GM23338 (cell line): Measurements from ENCODE around the gene PCSK7. TPM values are rescaled to one million over a fixed set of nuclear protein-coding genes. Genes with fewer than 3 reads are reported as not detected.

Experiments used
- ATAC-seq: fragments of 200-7000 bp; cut with Tn5 transposase; 3 replicates; pipeline ENCODE4 v1.9.1; 2020
- DNase-seq: peaks from one replicate; pipeline ENCODE4 v3.0.0-alpha.2; 2015; ENCODE audit warnings: low spot score
- H2AFZ ChIP-seq: fragments of 200-600 bp; sonication (generic); 2 replicates; pipeline ENCODE4 v1.8.0; 2016; ENCODE audit warnings: antibody characterized with exemption, mild to moderate bottlenecking, moderate library complexity
- H3F3A ChIP-seq: fragments of 200-600 bp; sonication (generic); replicated peaks from 2 replicates; pipeline ENCODE4 v1.8.0; 2017; ENCODE audit warnings: antibody characterized with exemption, mixed run types, low read depth
- H3K27ac ChIP-seq: fragments of 200-600 bp; sonication (generic); 2 replicates; pipeline ENCODE4 v1.6.1; 2016; ENCODE audit warnings: low read depth
- H3K27me3 ChIP-seq: fragments of 200-600 bp; sonication (generic); 2 replicates; pipeline ENCODE4 v1.8.0; 2016; ENCODE audit warnings: mild to moderate bottlenecking, mixed run types, moderate library complexity; ENCODE audit not compliant: insufficient read depth
- H3K36me3 ChIP-seq: fragments of 200-600 bp; sonication (generic); 2 replicates; pipeline ENCODE4 v1.8.0; 2016; ENCODE audit warnings: mild to moderate bottlenecking; ENCODE audit not compliant: insufficient read depth
- H3K4me1 ChIP-seq: fragments of 200-600 bp; sonication (generic); 2 replicates; pipeline ENCODE4 v1.8.0; 2016; ENCODE audit warnings: mild to moderate bottlenecking, moderate library complexity; ENCODE audit not compliant: insufficient read depth
- H3K4me2 ChIP-seq: fragments of 200-600 bp; sonication (generic); 2 replicates; pipeline ENCODE4 v1.7.1; 2017; ENCODE audit warnings: mixed run types
- H3K4me3 ChIP-seq: fragments of 200-600 bp; sonication (generic); 2 replicates; pipeline ENCODE4 v1.6.1; 2016; ENCODE audit warnings: mixed run types
- H3K79me2 ChIP-seq: fragments of 200-600 bp; sonication (generic); replicated peaks from 2 replicates; pipeline ENCODE4 v1.8.0; 2017; ENCODE audit warnings: mild to moderate bottlenecking; ENCODE audit not compliant: insufficient read depth
- H3K9me2 ChIP-seq: fragments of 200-600 bp; sonication (generic); 2 replicates; pipeline ENCODE4 v1.8.0; 2017; ENCODE audit not compliant: insufficient read depth
- H4K20me1 ChIP-seq: fragments of 200-600 bp; sonication (generic); replicated peaks from 2 replicates; pipeline ENCODE4 v1.8.0; 2017; ENCODE audit warnings: mild to moderate bottlenecking; ENCODE audit not compliant: insufficient read depth
- H3K27ac Mint-ChIP-seq: 2 replicates; pipeline ENCODE4 v1.8.0; 2020; ENCODE audit warnings: inconsistent platforms, mild to moderate bottlenecking, moderate library complexity, mixed read lengths
- H3K27me3 Mint-ChIP-seq: 3 replicates; pipeline ENCODE4 v1.8.0; 2022; ENCODE audit warnings: low read depth, mild to moderate bottlenecking, moderate library complexity, mixed read lengths, inconsistent platforms; ENCODE audit not compliant: insufficient read depth, poor library complexity
- H3K36me3 Mint-ChIP-seq: 3 replicates; pipeline ENCODE4 v1.8.0; 2021; ENCODE audit warnings: low read depth, mild to moderate bottlenecking, inconsistent platforms, moderate library complexity, mixed read lengths
- H3K4me1 Mint-ChIP-seq: 3 replicates; pipeline ENCODE4 v1.8.0; 2020; ENCODE audit warnings: mild to moderate bottlenecking, inconsistent platforms, mixed read lengths
- H3K4me3 Mint-ChIP-seq: 3 replicates; pipeline ENCODE4 v1.8.0; 2021; ENCODE audit warnings: moderate library complexity, mild to moderate bottlenecking, inconsistent platforms, mixed read lengths
- H3K9me3 Mint-ChIP-seq: 3 replicates; pipeline ENCODE4 v1.8.0; 2020; ENCODE audit warnings: moderate library complexity, mild to moderate bottlenecking, inconsistent platforms, mixed read lengths
- CREB1 ChIP-seq: fragments of 250-450 bp; sonication (Bioruptor Pico); IDR thresholded peaks from 2 replicates; pipeline ENCODE4 v1.5.0; 2020; ENCODE audit warnings: low read depth, mild to moderate bottlenecking, moderate library complexity
- CTCF ChIP-seq, 2 experiments: fragments of 200-600 bp in 1 of 2; sonication (generic) in 1 of 2; conservative IDR thresholded peaks; 2 replicates each; pipeline versions ENCODE4 v1.5.1 to v1.6.1; 2016 to 2017; ENCODE audit warnings: antibody characterized with exemption in 2 of 2, low read depth in 2 of 2, mild to moderate bottlenecking in 2 of 2, moderate library complexity in 1 of 2
- EZH2phosphoT487 ChIP-seq: fragments of 200-600 bp; sonication (generic); IDR thresholded peaks from one replicate; pipeline ENCODE4 v1.8.1; 2018; ENCODE audit warnings: antibody characterized with exemption; ENCODE audit not compliant: unreplicated experiment
- ZNF331 ChIP-seq: fragments of 250-450 bp; sonication (Bioruptor Pico); IDR thresholded peaks from 2 replicates; pipeline ENCODE4 v1.5.0; 2020; ENCODE audit warnings: low read depth, mild to moderate bottlenecking, moderate library complexity
- ZNF462 ChIP-seq: fragments of 250-450 bp; sonication (Bioruptor Pico); IDR thresholded peaks from 2 replicates; pipeline ENCODE4 v1.5.0; 2020; ENCODE audit warnings: mild to moderate bottlenecking, moderate library complexity
- polyA plus RNA-seq: library from polyadenylated mRNA; unstranded; fragments of >200 nt; fragmentation: Nextera tagmentation; extraction: Ambion mirVana; gene quantifications from 2 replicates; pipeline ENCODE4 v1.2.1, GENCODE V29; 2016
- total RNA-seq: library from RNA; depleted of rRNA; stranded (reverse); fragments of >200 nt; shearing (Covaris generic); gene quantifications from 2 replicates; pipeline ENCODE4 v1.2.3, GENCODE V29; 2014

Gene PCSK7
- total and polyA plus RNA-seq, 2 experiments from 2014 or later: 12.4 to 46.4 TPM

GRCh38 chr11:117205211-117205818, 26.6 kb downstream of the PCSK7 start:
- Histone ChIP-seq H3K79me2 (peaks cover 13% of the 10 kb centered on the region), H3K27ac (0 out of 2 replicates have a peak overlapping the region, but pooled peaks have one; percentile 45), H3K27me3 (no peaks in the 10 kb centered on the region), H3K4me3 (no peak overlapping the region), H4K20me1 (no peaks in the 10 kb centered on the region), H2AFZ (no peak overlapping the region), H3F3A (0 out of 2 replicates have a peak, but pooled peaks cover 5% of the 10 kb centered on the region), H3K4me1 (peaks cover 9% of the 10 kb centered on the region), H3K36me3 (no peaks in the 10 kb centered on the region), H3K9me2 (no peaks in the 10 kb centered on the region), H3K4me2 (no peak overlapping the region)
- Mint-ChIP-seq H3K9me3 (no peaks in the 10 kb centered on the region), H3K36me3 (peaks cover 32% of the 10 kb centered on the region), H3K4me3 (no peak overlapping the region), H3K27me3 (peaks cover 16% of the 10 kb centered on the region), H3K27ac (no peak overlapping the region), H3K4me1 (peaks cover 15% of the 10 kb centered on the region)
- peak; percentile 48 to 55 for TF ChIP-seq CTCF (conservative IDR thresholded peaks at IDR 0.05; ENCODE audit: low read depth in 2 of 2)
- TF ChIP-seq ZNF331 (CRISPR knock-in tag): no peak
- DNase-seq: no peak
- peak; percentile 5 for ATAC-seq

GRCh38 chr11:117204283-117205080, 27.4 kb downstream of the PCSK7 start:
- no peak for ATAC-seq
- no peak overlapping the region for H2AFZ ChIP-seq
- H3K36me3 Mint-ChIP-seq: peaks cover 32% of the 10 kb centered on the region
- 0 out of 2 replicates have a peak overlapping the region, but pooled peaks have one; percentile 45 for H3K27ac ChIP-seq
- no peak overlapping the region for H3K4me3 ChIP-seq
- peak overlapping the region; percentile 3; the same call in 1 of the 2 replicates for H3K27ac Mint-ChIP-seq
- no peaks in the 10 kb centered on the region for H3K27me3 ChIP-seq
- H3K79me2 ChIP-seq: peaks cover 22% of the 10 kb centered on the region
- no peak for DNase-seq
- H4K20me1 ChIP-seq: no peaks in the 10 kb centered on the region
- H3K4me3 Mint-ChIP-seq: no peak overlapping the region; the same call in 2 of the 3 replicates
- no peaks in the 10 kb centered on the region for H3K9me3 Mint-ChIP-seq
- no peak overlapping the region for H3K4me2 ChIP-seq
- no peaks in the 10 kb centered on the region for H3K9me2 ChIP-seq
- H3K36me3 ChIP-seq: no peaks in the 10 kb centered on the region
- peaks cover 18% of the 10 kb centered on the region for H3K4me1 ChIP-seq
- peaks cover 18% of the 10 kb centered on the region for H3K27me3 Mint-ChIP-seq
- H3F3A ChIP-seq: 0 out of 2 replicates have a peak, but pooled peaks cover 5% of the 10 kb centered on the region
- peaks cover 22% of the 10 kb centered on the region for H3K4me1 Mint-ChIP-seq
- TF ChIP-seq ZNF462 (CRISPR knock-in tag) (no peak), CTCF (conservative IDR thresholded peaks at IDR 0.05; ENCODE audit: low read depth in 2 of 2) (no peak), EZH2phosphoT487 (no peak), CREB1 (CRISPR knock-in tag) (no peak)
